Measurements from ENCODE around the gene LRP1.

LRP1 gene

DNA sequence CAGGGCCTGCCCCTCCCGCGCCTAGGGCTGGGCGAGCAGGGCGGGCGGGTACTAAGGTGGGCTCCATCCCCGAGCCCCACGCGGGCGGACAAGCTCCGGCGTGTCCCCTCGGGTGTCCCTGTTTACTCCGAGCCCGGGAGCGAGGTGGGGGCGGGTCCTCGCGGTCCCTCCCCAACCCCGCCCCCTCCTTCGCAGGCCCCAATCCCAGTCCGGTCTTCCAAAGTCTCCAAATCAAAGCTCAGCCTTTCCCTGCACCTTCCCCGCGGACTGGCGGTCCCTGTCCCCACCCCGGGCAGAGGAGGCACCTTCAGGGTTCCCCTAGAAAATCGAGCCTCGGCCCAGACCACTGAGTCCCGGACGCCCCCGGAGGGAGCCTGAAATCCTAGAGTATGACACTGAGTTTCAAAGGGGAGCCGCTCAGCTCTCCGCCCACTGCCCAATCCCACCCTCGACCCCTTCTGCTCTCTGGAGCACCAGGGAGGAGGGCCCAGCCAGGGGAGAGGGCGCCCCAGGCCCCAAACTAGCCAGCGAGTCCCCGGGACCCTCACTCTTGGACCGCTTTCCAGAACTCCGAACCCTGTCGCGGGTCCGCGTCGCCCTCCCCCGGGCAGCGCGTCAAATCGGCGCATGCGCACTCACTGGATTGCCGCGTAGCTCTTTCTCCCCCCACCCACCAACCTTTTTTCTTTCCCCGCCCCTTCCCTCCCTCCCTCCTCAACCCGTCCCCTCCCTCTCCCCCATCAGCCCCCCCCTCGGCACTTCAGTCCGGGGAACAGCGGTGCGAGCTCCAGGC lies at the start of gene LRP1:
Gene LRP1 (plus strand): TSS at position 758 of the 793 bp plus-strand sequence. CDS start 482 bp downstream, outside the sequence.
- peak; percentile 73 for DNase-seq

GRCh38 chr12:57078519-57079404 lies 49.5 kb upstream of the LRP1 start, which contains the start of gene NEMP1:
Gene NEMP1 (minus strand): TSS chr12:57078791. CDS start chr12:57078745, 46 bp downstream.
- peak; percentile 92 for DNase-seq

- DNase-seq: no peak
Observed at GRCh38 chr12:57079821-57080220, 48.5 kb upstream of the LRP1 start.

DNA sequence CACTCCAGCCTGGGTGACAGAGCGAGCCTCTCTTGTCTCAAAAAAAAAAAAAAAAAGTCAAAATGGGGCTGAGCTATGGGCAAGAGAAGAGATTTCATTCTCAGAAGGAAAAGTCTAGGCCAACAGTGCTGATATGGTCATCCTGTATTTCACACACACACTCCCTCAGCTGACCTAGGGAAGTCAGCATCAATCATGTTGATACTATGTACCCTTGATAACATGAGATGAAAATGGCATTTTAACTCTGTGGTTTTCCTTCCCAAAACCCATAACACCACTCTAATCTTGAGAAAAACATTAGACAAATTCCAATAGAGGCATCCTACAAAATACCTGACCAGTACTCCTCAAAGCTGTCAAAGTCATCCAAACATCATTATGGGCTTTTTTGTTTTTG lies 47.4 kb upstream of the LRP1 start:
- no peak for DNase-seq

GRCh38 chr12:57085999-57086492 lies 42.2 kb upstream of the LRP1 start:
- no peak for DNase-seq

DNA sequence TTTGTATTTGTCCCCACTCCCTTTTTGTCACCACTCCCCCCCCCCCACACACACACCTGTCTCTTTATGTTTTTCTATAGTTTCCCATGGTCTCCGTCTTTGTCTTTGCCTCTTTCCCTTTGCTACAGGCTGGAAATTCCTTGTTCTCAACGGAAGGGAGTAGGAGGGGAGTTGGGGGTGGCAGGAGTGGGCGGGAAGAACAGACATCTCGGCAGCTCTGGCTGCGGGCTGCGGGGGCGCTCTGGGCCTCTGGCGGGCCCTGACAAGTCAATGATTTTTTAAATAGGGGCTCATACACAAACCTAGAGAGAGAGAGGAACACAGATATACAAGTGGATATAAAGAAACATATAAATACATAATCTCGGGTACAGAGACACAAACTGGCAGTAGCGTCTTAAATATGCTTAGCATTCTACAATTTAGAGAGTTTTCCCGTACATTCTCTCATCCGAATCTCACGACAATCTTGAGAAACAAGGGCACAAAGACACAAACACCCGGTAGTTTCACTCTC lies 41.7 kb upstream of the LRP1 start:
- DNase-seq: no peak

- DNase-seq: peak; percentile 91
Observed at GRCh38 chr12:57087010-57087690, 41.1 kb upstream of the LRP1 start.

DNA sequence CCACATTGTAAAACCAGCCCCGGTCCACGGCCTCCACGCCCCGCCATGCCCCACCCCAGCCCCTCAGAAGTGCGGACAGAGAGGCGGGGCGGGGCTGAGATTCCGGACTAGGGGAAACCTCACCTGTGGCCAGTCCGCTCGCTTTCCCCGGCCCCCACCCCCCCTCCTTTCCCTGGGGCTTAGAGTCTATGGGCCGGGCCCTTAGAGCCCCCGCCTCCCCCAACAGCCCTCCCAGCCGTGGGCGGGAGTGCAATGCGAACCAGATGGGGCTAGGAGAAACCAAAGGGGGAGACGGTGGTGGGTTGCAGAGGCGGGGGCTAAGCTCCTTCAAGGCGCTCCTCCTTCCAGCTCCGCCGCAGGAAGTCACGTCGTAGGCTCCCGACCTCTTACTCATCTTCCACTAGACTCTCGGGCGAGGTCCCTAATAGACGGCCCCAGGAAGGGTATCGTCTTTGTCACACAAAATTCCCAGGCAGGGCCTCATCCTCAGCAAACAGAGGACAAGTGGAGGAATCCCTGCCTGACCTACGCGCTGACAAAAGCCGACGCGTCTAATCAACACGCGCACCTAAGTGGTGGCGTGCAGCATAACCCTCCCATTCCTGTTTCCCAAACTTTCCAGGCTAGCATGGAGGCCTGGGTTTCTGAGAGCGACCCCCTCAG lies 40.5 kb upstream of the LRP1 start:
- peak; percentile 67 for DNase-seq

- DNase-seq: peak; percentile 89
Observed at GRCh38 chr12:57088354-57089270, 39.7 kb upstream of the LRP1 start, which contains the start of gene NAB2. Gene NAB2 (plus strand): TSS chr12:57089114. CDS start chr12:57089272, 158 bp downstream.

DNA sequence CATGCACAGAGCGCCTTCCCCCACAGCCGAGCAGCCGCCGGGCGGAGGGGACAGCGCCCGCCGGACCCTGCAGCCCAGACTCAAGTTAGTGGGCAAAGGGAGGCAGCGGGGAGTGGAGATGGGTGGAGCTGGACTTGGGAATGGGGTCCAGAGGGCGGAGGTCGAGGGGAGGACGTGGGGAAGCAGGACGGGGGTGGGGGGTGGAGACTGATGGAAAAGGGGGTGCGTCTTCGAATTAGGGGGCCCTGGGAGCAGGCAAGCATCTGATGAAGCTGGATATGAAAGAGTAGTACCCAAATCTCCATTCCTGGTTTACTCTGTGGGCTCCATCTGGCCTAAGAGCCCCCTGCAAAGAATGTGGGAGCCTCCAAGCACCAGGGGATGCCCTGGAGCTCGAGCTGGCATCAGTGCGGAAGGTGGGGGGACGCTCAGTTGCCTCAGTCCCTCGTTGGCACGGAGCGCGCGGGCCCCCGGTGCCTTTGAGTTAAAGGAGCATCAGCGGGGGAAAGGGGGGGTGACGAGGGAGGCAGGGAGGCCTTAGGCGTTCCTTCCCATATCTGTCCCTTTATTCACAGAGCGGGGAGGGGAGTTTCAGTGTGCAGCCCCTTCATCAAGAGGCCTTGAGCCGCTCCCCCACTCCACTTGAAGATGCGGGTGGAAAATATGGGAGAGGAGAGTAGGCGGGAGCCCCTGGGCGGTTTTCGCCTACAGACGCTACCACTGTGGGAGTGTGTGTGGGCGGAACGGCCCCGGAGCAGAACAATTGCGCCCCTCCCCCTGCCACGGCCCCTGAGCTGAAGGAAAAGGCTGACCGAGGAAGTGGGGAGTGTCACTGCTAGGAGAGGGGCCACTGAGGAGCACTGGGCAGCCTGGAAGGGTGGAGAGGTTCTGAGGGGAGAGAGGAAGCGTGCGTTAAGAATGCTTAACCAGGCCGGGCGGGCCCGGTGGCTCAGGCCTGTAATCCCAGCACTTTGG lies 38.7 kb upstream of the LRP1 start:
- peak; percentile 45 for DNase-seq

GRCh38 chr12:57090490-57090889 lies 37.8 kb upstream of the LRP1 start:
- no peak for DNase-seq

- DNase-seq: no peak
Observed at GRCh38 chr12:57090924-57091637, 37.2 kb upstream of the LRP1 start.

- DNase-seq: no peak
Observed at GRCh38 chr12:57091638-57092528, 36.4 kb upstream of the LRP1 start.

DNA sequence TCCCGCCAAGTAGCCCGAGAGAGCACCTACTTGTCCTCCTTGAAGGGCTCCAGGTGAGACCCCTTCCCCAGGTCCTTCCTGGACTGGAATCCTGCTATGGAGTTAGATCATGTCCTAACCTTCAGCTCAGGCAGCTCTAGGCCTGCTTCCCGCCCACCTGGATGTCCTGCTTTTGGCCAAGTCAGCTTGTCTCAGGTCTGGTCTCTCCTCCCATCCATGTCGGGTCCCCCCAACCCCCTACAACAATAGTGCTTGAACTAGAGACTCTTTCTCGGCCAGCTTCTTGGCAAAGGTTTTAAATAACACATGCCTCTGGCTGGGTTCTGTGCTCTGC lies 35.8 kb upstream of the LRP1 start:
- DNase-seq: no peak

GRCh38 chr12:57092876-57093414 lies 35.3 kb upstream of the LRP1 start:
- DNase-seq: no peak

DNA sequence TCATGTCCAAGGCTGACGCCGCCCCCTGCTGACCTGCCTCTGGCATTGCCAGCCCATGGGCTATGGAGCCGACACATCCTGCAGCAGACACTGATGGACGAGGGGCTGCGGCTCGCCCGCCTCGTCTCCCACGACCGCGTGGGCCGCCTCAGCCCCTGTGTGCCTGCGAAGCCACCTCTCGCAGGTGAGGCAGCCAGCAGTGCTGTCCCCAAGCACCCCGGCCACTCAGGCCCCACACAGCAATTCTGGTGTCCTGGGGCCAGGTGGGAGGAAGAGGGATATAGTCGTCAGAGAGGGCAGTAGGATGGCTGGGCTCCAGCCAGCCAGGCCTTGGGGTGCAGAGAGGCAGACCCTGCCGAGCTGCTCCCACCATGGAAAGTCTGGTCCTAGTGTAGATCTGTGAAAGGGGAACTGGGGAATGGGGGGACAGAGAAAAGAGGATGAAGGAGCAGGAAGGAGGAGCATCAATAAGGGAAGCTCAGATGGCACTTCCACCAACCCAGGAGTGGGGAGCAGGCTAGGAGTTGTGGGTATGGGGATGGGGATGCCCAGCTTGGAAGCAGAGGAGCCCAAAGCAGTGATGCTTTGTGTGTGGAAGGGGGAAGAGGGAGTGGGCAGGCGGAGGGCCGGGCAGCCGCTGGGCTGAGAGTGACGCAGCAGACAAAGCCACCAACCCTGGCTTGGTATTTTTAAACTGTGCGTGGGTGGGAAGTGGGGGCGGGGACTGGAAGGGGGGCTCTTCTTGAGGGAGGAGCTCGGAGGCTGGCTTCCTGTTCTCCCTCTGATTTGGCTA lies 34.7 kb upstream of the LRP1 start:
- no peak for DNase-seq
